Activated naive CD4-positive, alpha-beta T cell treated with anti-CD3 and anti-CD28 coated beads, Interleukin-2, amount 50 U/mL, for 72 hours (primary cell): ENCODE results near the gene HEXA. TPM values are rescaled to one million over a fixed set of nuclear protein-coding genes. Genes with fewer than 3 reads are reported as not detected.
"Not testable (repeated sequence)": the region's sequence is repeated elsewhere in the genome, so short reads cannot be mapped to it uniquely, and the experiment has no call there.

ENCODE experiments used
- ATAC-seq, 2 donors: fragments of 150-1000 bp; cut with Tn5 transposase; 2 replicates each; pipeline ENCODE4 v1.10.0; 2021; ENCODE audit warnings: mild to moderate bottlenecking in 2 of 2, moderate library complexity in 2 of 2
- DNase-seq, 2 donors: peaks; one replicate each; pipeline ENCODE4 v3.0.0; 2021 to 2022; ENCODE audit warnings: low spot score in 2 of 2
- H3K27ac Mint-ChIP-seq, 2 donors: one replicate each; pipeline ENCODE4 v1.8.0; 2022; ENCODE audit warnings: mild to moderate bottlenecking in 2 of 2, mixed read lengths in 2 of 2
- H3K36me3 Mint-ChIP-seq, 2 donors: one replicate each; pipeline ENCODE4 v1.8.0; 2022; ENCODE audit warnings: mixed read lengths in 2 of 2
- H3K9me3 Mint-ChIP-seq, 2 donors: one replicate each; pipeline ENCODE4 v1.8.0; 2022; ENCODE audit warnings: mixed read lengths in 2 of 2
- total RNA-seq, 2 donors: library from RNA; stranded (reverse); gene quantifications; one replicate each; pipeline ENCODE4 v1.2.3, GENCODE V29; 2022

Gene HEXA
- 10 to 100 TPM; 57.3 to 75.0 TPM for total RNA-seq

- peaks cover 10 to 11% of the 10 kb centered on the region in 2 donors for H3K36me3 Mint-ChIP-seq
- peak within 1 kb of the TSS; percentile 96 to 98 for H3K27ac Mint-ChIP-seq
- DNase-seq (peak; percentile 97 to 99), ATAC-seq (peak; percentile 92 to 93)
- H3K9me3 Mint-ChIP-seq, result no peaks in the 10 kb centered on the region
Observed at GRCh38 chr15:72375846-72376581, at the start of gene HEXA. HEXA (minus strand) TSS chr15:72376014; CDS start chr15:72375972, 42 bp downstream.

GRCh38 chr15:72423256-72423655, 47.4 kb upstream of the HEXA start:
- Mint-ChIP-seq H3K9me3 (peaks cover 13 to 21% of the 10 kb centered on the region in 2 donors), H3K27ac (no peak overlapping the region), H3K36me3 (peaks cover 6% of the 10 kb centered on the region in 2 donors)
- ATAC-seq, result no peak
- DNase-seq, result no peak

- peaks cover 0 to 1% of the 10 kb centered on the region in 2 donors for H3K36me3 Mint-ChIP-seq
- no peak overlapping the region for H3K27ac Mint-ChIP-seq
- ATAC-seq (no peak), DNase-seq (no peak)
- peaks cover 7 to 10% of the 10 kb centered on the region in 2 donors for H3K9me3 Mint-ChIP-seq
Observed at GRCh38 chr15:72421484-72421883, 45.7 kb upstream of the HEXA start.

- ATAC-seq, result no peak
- peaks cover 3 to 5% of the 10 kb centered on the region in 2 donors for H3K9me3 Mint-ChIP-seq
- no peaks in the 10 kb centered on the region for H3K36me3 Mint-ChIP-seq
- no peak for DNase-seq
- H3K27ac Mint-ChIP-seq, result no peak overlapping the region
Observed at GRCh38 chr15:72420576-72420975, 44.8 kb upstream of the HEXA start.

GRCh38 chr15:72419768-72420167, 44.0 kb upstream of the HEXA start:
- not testable (repeated sequence) for H3K36me3 Mint-ChIP-seq, H3K27ac Mint-ChIP-seq, ATAC-seq, DNase-seq, H3K9me3 Mint-ChIP-seq

- DNase-seq (no peak), ATAC-seq (no peak)
- Mint-ChIP-seq H3K9me3 (peaks cover 0 to 4% of the 10 kb centered on the region in 2 donors), H3K36me3 (peaks cover 5 to 6% of the 10 kb centered on the region in 2 donors), H3K27ac (no peak overlapping the region)
Observed at GRCh38 chr15:72415304-72415703, 39.5 kb upstream of the HEXA start.

- DNase-seq, ATAC-seq, H3K36me3 Mint-ChIP-seq, H3K9me3 Mint-ChIP-seq, H3K27ac Mint-ChIP-seq: not testable (repeated sequence)
Observed at GRCh38 chr15:72413337-72413736, 37.5 kb upstream of the HEXA start.

- Mint-ChIP-seq H3K36me3 (peaks cover 5 to 6% of the 10 kb centered on the region in 2 donors), H3K9me3 (peaks cover 0 to 4% of the 10 kb centered on the region in 2 donors), H3K27ac (no peak overlapping the region)
- ATAC-seq (no peak), DNase-seq (no peak)
Observed at GRCh38 chr15:72411544-72411943, 35.7 kb upstream of the HEXA start.

GRCh38 chr15:72411111-72411510, 35.3 kb upstream of the HEXA start:
- H3K36me3 Mint-ChIP-seq, result peaks cover 5 to 6% of the 10 kb centered on the region in 2 donors
- DNase-seq (no peak), ATAC-seq (no peak)
- peaks cover 0 to 4% of the 10 kb centered on the region in 2 donors for H3K9me3 Mint-ChIP-seq
- H3K27ac Mint-ChIP-seq, result no peak overlapping the region

- ATAC-seq, result no peak
- Mint-ChIP-seq H3K27ac (no peak overlapping the region), H3K36me3 (peaks cover 0 to 6% of the 10 kb centered on the region in 2 donors), H3K9me3 (peaks cover 0 to 4% of the 10 kb centered on the region in 2 donors)
- DNase-seq, result no peak
Observed at GRCh38 chr15:72406936-72407335, 31.1 kb upstream of the HEXA start.

GRCh38 chr15:72404841-72405240, 29.0 kb upstream of the HEXA start:
- Mint-ChIP-seq H3K9me3 (no peaks in the 10 kb centered on the region), H3K36me3 (no peaks in the 10 kb centered on the region), H3K27ac (no peak overlapping the region)
- DNase-seq, result no peak
- no peak for ATAC-seq

GRCh38 chr15:72404356-72404755, 28.5 kb upstream of the HEXA start:
- Mint-ChIP-seq H3K36me3 (no peaks in the 10 kb centered on the region), H3K9me3 (no peaks in the 10 kb centered on the region), H3K27ac (no peak overlapping the region)
- DNase-seq, result no peak
- no peak for ATAC-seq

GRCh38 chr15:72402726-72403125, 26.9 kb upstream of the HEXA start:
- no peak overlapping the region for H3K27ac Mint-ChIP-seq
- ATAC-seq, result no peak
- DNase-seq, result no peak
- no peaks in the 10 kb centered on the region for H3K9me3 Mint-ChIP-seq
- no peaks in the 10 kb centered on the region for H3K36me3 Mint-ChIP-seq

- ATAC-seq (no peak), DNase-seq (no peak)
- H3K9me3 Mint-ChIP-seq, result no peaks in the 10 kb centered on the region
- H3K27ac Mint-ChIP-seq, result no peak overlapping the region
- no peaks in the 10 kb centered on the region for H3K36me3 Mint-ChIP-seq
Observed at GRCh38 chr15:72398648-72399047, 22.8 kb upstream of the HEXA start.

GRCh38 chr15:72397796-72398588, 22.2 kb upstream of the HEXA start, which contains the start of gene TMEM202:
TMEM202 (plus strand) TSS chr15:72398305; CDS start chr15:72398327, 22 bp downstream.
- Mint-ChIP-seq H3K9me3 (no peaks in the 10 kb centered on the region), H3K27ac (no peak within 1 kb of the TSS), H3K36me3 (no peaks in the 10 kb centered on the region)
- DNase-seq, result no peak
- no peak for ATAC-seq

GRCh38 chr15:72396331-72396730, 20.5 kb upstream of the HEXA start:
- DNase-seq, ATAC-seq, H3K27ac Mint-ChIP-seq, H3K36me3 Mint-ChIP-seq, H3K9me3 Mint-ChIP-seq: not testable (repeated sequence)

- Mint-ChIP-seq H3K9me3 (no peaks in the 10 kb centered on the region), H3K27ac (no peak overlapping the region), H3K36me3 (no peaks in the 10 kb centered on the region)
- no peak for ATAC-seq
- DNase-seq, result no peak
Observed at GRCh38 chr15:72389231-72389630, 13.4 kb upstream of the HEXA start.
